ENCODE data around the gene ADORA3. TPM values are rescaled to one million over a fixed set of nuclear protein-coding genes. Genes with fewer than 3 reads are reported as not detected.

Gene ADORA3
- total and polyA plus RNA-seq, 10 of the 15 experiments (the other 5 are each of a cell fraction or from before 2014, with no cell fraction given), result 0.14 to 0.29 (median 0.18) TPM; not detected in 2

- TF ChIP-seq FOS (IDR thresholded peaks at IDR 0.05; ENCODE audit: borderline replicate concordance, extremely low read depth, insufficient read length) (no peak), RFX5 (IDR thresholded peaks at IDR 0.05; ENCODE audit: low read depth, low read length) (no peak), ZNF207 (IDR thresholded peaks at IDR 0.05; ENCODE audit: borderline replicate concordance) (no peak), ATF2 (IDR thresholded peaks at IDR 0.05; ENCODE audit: low read length) (no peak), SREBF1 (IDR thresholded peaks at IDR 0.05; ENCODE audit: low read length) (no peak), SMAD1 (IDR thresholded peaks at IDR 0.05; ENCODE audit: low read depth, partially characterized antibody) (no peak), BHLHE40 (IDR thresholded peaks at IDR 0.05; ENCODE audit: borderline replicate concordance in 1 of 2, low read depth in 2 of 2, low read length in 1 of 2) (no peak)
- DNase-seq (ENCODE audit: low read depth, low spot score) (no peak), FAIRE-seq (no peak), ATAC-seq (no peak)
- intact Hi-C loops (cut with micrococcal nuclease; ENCODE audit: unreplicated experiment), result no loop called here
- CTCF ChIA-PET, result interaction anchor here (0.6 to 5.6 kb wide), 5 partner anchors 8 to 248 kb away, joined by 3 to 41 read pairs (median 4); no protein-coding TSS in a partner anchor
- POLR2A ChIA-PET, result interaction anchor here (0.6 to 0.8 kb wide), 5 partner anchors 9 to 1325 kb away, joined by 3 to 4 read pairs (median 3); no protein-coding TSS in a partner anchor
- RAD21 ChIA-PET (ENCODE audit: unreplicated experiment), result interaction anchor here (1.6 kb wide), 1 partner anchor 8 kb away, joined by 4 read pairs; no protein-coding TSS in a partner anchor
- H3K27me3 ChIP-seq (replicated peaks in 1 of 2; ENCODE audit: control insufficient read depth in 2 of 2, insufficient read depth in 2 of 2, low read length in 1 of 2), result no peaks in the 10 kb centered on the region
- SMC1A ChIA-PET (ENCODE audit: uncharacterized antibody, unreplicated experiment), result interaction anchor here (0.6 to 5.4 kb wide), 5 partner anchors 9 to 256 kb away, joined by 3 to 46 read pairs (median 4); no protein-coding TSS in a partner anchor
- no peaks in the 10 kb centered on the region for H4K20me1 ChIP-seq (ENCODE audit: control insufficient read depth, insufficient read depth)
- H3K9ac ChIP-seq (ENCODE audit: control insufficient read depth, insufficient read depth, low read length), result no peak overlapping the region
- 67% methylated on average over 5 of the region's 5 CpGs for WGBS (ENCODE audit: insufficient coverage, insufficient replicate concordance, low lambda C conversion rate, missing lambda C conversion rate)
- H3K4me2 ChIP-seq (ENCODE audit: control insufficient read depth, insufficient read depth), result no peak overlapping the region
- H3K79me2 ChIP-seq (ENCODE audit: control insufficient read depth, insufficient read depth, low read length), result no peaks in the 10 kb centered on the region
- no peaks in the 10 kb centered on the region for H3K36me3 ChIP-seq (ENCODE audit: control insufficient read depth in 2 of 2, insufficient read depth in 2 of 2, low read length in 1 of 2)
- peaks cover 29% of the 10 kb centered on the region for H3K4me1 ChIP-seq (ENCODE audit: control insufficient read depth, insufficient read depth, low read length)
- H3K4me3 ChIP-seq, result no peak overlapping the region
- in situ Hi-C loops (cut with MboI), result loop anchor here (25.0 kb wide), 1 partner anchor 863 kb away; no protein-coding TSS in a partner anchor
- BruUV-seq (replicated peaks), result no TSS peak
- H3K27ac ChIP-seq (ENCODE audit: control insufficient read depth, insufficient read depth), result no peak overlapping the region
- no peak overlapping the region for H2AFZ ChIP-seq (ENCODE audit: control insufficient read depth, low read depth, low read length)
- H3K9me3 ChIP-seq (replicated peaks; ENCODE audit: control insufficient read depth, insufficient read depth, low read length), result peaks cover 15% of the 10 kb centered on the region
These were observed 4.2 kb downstream of the ADORA3 start for GRCh38 chr1:111499026-111499785.
